Stimulated activated CD4-positive, alpha-beta T cell treated with anti-CD3 and anti-CD28 coated beads, Interleukin-4, amount 100 ng/mL, for 48 hours (primary cell): Measurements from ENCODE around the gene MAD1L1.
"Not testable (repeated sequence)": the region's sequence is repeated elsewhere in the genome, so short reads cannot be mapped to it uniquely, and the experiment has no call there.

Experiments
- DNase-seq, 2 donors: peaks; one replicate each; pipeline ENCODE4 v3.0.0-alpha.2; 2020; ENCODE audit warnings: low read depth in 2 of 2

The MAD1L1 gene

DNA sequence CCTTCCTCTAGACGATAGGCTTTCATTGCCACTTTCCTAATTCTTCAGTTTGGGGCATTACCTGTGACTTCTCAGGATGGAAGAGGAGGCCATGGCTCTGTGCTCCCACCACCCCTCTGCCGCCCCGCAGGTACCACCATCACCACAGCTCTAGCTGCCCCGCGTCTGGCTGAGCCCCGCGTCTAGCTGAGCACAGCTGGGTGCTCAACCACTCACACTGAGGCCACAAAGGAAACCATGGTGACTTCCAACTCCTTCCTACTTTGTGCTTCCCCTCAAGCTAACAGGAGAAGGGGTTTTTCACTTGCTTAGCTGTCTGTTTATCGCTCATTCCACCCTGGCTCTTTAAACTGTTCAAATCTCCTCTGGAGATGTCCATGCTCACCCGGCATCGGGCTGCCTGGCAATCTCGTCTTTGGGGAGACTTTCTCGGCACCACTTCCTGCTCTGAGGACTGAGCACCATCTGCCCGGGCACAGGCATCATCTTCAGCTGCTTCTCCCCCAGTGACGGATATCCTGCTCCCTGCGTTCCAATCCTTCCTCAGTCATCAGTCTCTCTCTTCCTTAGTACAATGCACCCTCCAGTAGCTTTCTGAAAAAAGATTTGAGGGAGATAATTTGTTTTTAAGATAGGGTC, 59.4 kb downstream of the MAD1L1 start:
- no peak for DNase-seq

DNA sequence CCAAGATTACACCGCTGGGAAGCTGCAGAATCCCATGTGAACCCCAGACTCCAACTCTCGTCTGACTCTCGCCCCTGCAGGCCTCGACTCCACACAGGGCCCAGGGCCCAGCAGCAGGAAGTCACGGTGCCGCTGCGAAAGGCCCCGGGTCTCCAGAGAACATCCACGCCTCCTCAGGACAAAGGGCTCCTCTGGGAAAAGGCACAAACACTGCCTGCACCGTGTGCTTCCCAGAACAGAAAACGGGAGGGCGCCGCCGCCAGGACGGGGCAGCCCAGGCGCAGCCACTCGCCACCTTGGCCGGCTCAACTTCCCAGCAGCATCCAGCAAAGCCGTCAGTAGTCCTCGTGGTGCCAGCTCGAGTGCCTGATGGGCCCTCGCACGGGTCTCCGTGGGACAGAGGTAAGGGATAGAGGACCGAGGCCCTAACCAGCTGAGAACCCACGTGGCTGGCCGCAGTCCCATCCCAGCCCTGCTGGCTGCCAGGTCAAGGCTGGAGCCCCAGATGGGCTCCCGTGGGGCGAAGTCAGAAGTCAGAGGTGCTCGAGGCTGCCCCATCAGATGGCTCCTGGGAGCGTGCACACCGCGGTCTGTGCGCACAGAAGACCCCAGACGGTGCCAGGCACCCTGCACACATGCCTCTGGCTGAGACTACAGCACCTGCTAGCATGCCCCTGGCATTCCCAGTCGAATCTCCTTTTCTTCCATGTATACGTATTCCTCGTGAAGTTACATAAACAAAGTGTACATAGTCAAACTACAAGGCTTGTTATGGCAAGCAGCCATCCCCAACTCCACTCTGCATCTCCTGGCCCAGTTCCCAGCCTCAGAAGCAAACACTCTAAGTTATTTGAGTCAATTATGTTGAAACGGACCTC, 60.2 kb downstream of the MAD1L1 start:
- no peak for DNase-seq

DNA sequence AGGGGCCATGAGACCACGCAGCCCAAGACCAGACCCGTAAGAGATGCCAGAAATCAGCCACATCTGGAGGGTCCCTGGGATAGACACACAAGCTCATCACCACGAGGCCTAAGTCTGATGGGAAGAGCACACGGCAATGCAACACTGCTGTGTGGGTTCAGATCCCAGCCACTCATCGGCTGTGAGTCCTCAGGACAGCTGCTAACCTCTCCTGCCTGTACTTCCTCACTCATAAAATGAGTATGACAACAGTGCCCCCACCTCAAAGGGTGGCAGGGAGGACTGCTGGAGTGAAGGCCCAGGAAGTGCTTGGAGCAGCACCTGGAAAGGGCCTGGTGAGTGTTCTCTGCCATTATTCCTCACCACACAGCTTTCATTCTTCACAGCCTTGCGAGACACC, 60.9 kb downstream of the MAD1L1 start:
- no peak for DNase-seq

DNA sequence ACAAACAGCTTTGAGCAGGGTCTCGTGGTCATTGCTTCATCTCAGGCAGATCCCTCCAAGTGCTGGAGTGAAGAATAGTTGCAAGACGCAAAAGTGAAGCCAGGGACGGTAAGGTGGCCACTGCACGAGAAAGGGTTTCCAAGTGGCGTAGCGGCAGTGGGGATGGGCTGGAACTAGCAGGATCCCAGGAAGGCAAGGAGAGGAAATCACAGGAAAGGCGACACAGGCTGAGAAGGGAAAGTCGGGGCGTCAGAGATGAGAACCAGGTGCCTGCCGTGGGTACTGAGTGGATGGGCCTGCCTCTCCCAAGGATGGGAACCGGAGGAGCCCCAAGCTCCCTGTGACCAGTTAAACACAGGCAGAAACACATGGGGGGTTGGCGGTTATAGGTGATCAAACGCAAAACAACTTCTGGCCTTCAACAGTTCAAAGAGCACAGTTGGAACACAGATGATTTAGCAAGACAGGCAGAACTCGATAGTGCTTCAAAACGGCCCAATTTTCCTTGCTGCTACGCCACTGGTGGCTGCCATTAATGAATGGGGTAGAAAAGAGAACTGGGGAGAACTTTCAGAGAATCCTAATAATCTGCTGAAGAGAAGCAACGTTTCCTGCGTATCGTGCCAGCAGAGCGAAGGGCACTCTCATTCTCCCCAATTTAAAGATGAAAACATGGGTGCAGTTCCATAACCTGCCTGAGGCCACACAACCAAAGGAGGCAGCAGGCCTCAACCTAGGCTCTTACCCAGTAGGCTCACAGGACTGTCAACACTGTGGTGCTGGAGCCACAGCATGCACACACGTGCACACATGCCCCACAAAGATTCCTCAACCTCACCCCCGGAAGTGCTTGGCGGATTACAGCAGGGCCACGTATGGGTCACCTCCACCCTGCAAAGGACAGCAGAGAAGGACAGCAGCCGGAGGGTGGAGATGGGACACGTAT, 61.9 kb downstream of the MAD1L1 start:
- no peak for DNase-seq

DNA sequence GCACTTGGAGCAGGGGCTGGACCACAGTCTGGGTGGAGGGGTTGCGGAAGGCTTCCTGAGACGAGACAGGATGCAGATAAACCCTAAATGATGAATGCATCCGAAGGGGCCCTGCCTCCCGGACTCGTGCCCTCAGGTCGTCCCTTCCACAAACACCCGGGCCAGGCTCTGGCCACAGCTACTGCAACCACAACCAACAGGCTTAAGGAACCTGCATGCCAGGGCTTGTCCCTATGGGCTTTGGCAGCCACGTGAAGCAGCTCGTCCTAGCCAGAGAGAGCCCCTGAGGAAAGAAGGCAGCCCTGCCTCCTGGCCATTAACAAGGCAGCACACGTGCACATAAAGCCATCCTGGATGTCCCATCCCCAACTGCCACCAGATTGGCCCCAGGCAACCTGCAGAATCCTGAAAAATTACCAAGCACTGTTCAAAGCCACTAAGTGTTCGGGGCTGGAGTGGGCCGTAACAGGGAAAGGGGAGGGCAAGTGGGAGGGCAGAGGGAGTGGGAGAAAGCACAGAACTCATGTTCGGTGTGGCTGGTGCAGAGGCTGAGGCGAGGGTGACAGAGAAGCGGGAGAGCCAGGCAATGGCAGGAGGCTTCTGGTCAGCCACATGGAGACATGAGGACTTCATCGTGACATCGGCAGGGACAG, 62.7 kb downstream of the MAD1L1 start:
- no peak for DNase-seq

DNA sequence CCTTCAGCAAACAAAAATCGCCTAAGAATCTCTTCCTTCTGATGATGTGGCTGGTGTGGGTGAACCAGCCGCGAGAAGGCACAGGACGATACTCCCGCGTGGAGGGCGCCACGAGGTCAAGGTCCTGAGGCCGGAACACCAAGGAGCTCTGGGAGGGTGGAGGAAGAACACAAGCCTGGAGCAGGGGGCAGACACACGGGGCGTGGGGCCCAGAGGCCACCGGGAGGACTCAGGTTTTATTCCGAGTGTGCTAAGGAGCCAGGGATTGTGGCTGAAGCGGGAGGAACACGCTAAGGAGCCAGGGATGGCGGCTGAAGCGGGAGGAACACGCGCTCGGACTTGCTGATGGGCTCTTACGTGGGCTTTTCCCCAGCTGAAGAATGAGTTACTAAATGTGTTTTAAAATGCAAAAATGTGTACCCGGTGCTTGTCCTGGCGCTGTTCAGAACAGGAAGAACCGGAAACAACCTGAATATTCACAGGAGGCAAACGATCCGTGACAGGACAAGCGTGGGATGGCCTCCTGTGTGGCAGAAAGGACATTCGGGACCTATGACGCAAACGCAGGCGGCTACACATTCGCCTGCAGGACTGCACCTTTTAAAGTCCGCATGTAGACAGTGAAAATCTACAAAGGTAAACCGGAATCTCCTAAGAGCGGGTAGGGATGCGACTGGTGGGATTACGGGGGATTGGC, 64.0 kb downstream of the MAD1L1 start:
- DNase-seq = no peak

DNA sequence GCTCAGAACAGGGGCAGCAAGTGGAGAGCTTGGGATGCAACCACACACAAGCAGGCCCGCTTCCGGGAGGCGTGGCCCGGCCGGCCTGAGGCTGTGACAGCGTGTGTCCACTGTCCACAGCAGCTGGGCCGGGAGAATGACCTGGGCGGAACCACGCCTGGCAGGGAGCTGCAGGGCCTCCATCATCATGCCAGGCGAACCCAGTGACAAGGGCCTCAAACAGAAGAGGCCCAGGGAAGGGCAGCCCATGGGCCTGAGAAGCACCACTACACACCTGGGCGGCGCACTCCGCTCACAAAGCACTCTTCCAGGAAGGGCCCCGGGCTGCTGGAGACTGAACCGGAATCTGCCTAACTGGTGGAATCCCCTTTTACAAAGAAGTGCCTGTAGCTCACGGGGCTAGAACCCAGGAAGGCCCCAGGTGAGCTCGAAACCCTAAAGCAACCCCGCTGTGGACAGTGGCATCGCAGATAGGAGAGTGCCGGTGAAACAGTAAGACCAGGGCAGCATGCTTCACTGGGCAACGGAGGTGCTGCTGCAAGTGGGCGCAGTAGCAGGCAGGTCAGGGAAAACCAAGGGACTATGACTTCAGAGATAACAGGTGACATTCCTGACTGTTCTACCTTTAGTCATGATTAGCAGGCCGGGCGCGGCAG, 66.0 kb downstream of the MAD1L1 start:
- no peak for DNase-seq

DNA sequence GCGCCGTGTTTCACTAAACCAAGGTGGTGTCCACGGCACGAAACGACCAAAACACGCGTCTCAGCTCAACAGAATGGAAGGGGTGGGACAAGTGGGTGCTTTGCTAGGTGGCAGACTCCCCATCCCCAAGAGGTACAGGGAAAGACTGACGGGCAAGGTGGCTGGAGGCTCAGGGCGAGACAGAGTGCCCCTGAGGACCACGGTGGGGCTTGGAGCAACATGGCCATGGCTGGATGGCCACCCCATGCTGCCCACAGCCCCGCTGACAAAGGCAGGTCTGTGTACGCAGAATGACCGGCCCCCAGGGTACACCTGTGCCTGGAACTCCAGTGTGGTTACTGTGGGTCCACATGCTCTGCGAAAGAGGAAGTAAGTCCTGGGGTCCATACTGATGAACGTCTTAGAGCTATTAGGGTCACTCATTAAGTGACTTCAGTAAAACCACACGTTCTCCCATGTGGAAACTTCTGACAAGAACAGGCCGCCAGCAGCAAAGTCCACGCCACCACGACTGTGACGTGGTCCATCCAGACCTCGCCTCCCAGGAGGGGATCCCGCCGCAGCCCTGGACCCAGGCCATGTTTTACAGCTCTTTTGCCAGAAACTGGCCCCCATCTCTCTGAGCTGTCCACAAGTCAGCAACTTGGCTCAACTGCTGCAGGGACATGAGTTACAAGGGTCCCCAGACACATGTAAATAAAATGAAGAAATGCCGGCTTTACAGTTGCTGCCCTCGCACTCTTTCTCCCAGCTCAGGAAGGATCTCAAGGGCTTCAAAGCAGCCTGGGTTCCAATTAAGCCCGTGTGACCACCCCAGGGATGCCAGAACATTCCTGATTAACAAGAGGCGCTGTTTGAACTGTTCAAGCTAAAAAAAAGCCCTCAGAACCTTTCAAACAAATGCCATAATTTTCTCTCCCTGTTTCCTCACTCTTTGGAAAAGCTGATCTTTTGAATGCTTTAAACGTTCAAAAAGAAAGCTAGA, 66.8 kb downstream of the MAD1L1 start:
- no peak for DNase-seq

DNA sequence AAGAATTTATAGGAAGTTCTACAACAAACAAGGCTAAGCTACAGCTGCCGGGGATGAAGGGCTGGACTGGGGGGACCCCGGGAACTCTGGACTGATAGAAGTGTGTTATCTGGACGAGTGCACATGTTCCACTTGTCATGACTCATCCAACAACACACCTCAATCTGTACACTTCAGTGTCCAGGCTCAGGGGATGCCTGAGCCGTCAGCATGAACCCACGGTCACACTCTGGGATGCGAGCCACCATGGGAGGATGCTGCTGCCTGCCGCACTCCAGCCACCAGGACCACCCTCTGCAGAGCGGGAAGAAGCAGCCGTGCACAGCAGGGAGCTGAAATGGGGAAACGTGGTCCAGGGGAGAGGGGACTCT, 67.5 kb downstream of the MAD1L1 start:
- no peak for DNase-seq

DNA sequence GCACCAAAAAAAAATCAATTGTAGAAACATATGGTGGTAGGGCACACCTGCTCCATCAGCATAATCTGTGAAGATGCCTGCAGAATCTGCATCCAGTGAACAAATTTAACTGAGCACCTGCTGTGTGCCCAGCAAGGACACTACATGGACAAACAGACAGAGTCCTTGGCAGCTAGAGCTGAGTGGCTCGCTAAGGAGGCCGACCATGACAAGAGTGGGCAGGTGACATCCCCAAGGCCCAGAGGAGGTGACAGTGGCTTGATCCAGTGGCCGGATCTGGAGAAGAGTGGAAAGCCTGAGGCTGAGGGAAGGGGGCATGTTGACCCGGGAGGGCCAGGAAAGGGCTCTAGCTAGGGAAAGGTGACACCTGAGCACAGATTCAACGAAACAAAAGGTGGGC, 68.1 kb downstream of the MAD1L1 start:
- no peak for DNase-seq

DNA sequence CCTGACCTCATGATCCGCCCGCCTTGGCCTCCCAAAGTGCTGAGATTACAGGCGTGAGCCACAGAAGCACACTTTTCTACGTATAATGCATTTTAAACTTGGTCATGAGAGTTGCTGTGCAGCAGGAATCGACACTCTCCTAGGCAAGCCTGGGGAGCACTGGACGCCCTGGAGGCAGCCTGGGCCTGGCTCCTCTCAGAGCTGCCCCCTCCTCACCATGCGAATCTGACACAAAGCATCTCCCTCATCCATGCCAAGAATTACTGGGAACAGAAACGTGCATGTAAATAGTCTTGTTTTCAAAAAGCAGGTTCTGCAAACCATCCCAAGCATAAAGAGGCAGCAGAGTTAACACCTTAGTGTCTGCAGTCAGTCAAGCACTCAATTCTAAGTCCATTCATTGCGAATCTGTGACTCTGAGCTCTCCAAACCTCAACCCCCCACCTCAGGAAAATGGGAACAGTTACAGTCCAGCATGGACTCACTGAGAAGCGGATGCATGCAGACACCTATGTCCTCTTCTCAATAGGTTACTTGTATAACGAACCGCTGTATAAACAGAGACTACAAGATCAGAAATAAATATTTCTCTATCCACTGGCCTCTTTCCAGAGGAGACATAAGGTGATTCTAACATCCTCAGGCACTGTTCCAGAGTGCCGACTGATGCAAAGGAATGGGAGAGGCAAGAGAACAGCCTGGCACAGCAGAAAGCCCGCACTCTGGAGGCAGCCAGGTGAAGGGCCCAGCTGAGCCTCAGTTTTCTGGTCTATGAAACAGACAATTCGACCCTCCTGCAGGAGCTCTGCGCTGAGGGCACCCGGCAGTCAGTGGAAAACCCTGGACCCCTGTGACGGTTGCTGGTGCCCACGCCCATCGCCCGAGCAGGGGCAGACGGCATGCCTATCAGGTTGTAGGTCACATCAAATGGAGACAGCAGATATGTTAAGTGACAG, 68.9 kb downstream of the MAD1L1 start:
- DNase-seq = no peak

DNA sequence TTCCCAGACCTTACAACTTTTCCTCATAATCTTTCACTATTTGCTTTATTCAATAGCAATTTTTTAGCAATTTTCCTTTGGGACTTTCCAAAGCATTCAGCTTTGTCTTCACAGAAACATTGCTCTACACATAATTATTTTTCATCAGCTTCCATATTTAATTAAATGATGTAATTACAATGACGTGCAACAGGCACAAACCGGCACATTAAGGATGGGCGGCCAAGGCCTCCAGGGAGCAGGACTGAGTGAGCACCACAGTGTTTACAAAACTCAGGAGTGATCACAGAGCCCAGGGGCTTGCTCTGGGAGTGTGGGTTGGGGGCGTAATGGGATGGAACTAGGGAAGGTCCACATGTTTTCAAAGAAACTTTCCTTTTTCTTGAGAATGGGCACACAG, 69.8 kb downstream of the MAD1L1 start:
- no peak for DNase-seq

DNA sequence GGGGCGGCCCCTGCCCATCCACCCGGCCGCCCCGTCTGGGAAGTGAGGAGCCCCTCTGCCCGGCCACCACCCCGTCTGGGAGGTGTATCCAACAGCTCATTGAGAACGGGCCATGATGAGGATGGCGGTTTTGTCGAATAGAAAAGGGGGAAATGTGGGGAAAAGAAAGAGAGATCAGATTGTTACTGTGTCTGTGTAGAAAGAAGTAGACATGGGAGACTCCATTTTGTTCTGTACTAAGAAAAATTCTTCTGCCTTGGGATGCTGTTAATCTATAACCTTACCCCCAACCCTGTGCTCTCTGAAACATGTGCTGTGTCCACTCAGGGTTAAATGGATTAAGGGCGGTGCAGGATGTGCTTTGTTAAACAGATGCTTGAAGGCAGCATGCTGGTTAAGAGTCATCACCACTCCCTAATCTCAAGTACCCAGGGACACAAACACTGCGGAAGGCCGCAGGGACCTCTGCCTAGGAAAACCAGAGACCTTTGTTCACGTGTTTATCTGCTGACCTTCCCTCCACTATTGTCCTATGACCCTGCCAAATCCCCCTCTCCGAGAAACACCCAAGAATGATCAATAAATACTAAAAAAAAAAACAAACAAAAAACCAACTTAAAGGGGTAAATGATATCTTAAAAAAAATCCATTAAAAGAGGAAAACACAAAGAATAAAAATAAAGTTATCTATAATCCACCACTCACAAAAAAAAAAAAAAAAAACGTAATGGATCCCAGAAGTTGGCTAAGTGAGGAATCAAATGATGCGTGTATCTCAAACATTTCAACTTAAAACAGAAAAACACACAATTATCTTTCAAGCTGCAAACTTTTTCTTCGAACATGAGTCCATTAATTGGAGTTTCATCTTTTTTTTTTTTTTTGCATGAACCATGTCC, 70.5 kb downstream of the MAD1L1 start:
- not testable (repeated sequence) for DNase-seq

DNA sequence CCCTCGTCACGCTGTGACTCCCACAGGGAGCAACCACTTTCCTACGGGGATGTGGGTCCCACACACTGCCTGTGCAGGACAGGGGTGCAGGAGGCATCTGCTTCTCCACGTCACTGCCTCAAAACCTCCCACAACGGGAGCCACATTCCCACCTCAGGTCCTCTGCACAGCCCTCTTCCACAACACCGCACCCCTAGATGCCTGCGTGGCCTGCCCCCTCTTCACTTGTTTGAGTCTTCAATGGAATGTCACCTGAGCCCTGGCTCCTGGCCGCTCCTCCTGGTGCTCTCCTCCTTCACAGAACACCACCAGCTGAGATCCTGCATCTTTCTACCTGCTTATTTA, 73.6 kb downstream of the MAD1L1 start:
- no peak for DNase-seq

DNA sequence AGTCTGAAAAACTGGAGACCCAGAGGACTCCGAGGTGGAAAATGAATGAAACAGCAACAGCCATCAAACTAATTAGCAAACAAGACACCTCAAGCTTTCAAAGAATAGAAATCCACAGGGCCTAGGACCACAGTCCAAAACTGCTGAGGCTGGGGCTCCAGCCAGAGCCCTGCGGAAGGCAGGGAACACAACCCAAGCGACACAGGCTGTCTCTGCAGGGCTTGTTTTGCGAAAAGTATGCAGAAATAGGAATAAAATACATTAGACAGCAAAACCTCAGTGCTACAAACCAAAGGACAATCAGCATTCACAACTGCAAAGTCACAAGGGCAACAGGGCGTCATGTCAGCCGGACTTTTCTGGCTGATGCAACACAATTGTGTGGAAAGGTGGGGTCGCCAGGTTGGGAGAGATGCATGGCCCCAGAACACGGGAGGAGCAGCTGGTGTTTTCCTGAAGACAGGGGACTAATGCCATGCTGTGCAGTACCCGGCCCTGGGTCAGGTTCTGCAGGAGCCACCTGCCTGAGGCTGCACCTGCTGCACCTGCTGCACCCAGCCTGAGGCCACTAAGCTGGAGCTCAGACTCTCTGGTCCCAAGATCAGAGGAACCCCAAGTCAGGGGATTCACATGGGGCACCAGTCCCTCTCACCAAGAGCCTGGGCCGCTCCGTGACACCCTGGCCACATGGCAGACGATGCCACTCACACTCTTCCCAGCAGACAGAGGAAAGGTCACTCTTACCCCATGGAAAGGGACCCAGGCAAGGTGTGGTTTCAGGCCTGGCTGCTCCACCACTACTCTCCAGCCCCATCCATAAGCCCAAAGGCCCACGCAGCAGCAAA, 74.2 kb downstream of the MAD1L1 start:
- DNase-seq = no peak
